Psoas muscle (tissue), 8 donors: ENCODE results near the gene MTF1. TPM values are rescaled to one million over a fixed set of nuclear protein-coding genes. Genes with fewer than 3 reads are reported as not detected.
A peak's percentile ranks its signal among the peaks of the same experiment; 100 is the strongest.

Experiments used
- ATAC-seq, 4 donors: fragments of 200-7000 bp; cut with Tn5 transposase; one replicate each; pipeline ENCODE4 v1.9.1; 2020; ENCODE audit warnings: moderate library complexity in 3 of 4, mild to moderate bottlenecking in 2 of 4
- DNase-seq, 2 donors: peaks; one replicate each; pipeline ENCODE4 v3.0.0-alpha.2; 2020
- H3K27ac ChIP-seq: fragments of 200-600 bp; one replicate; pipeline ENCODE4 v1.8.0; 2022
- H3K27me3 ChIP-seq, 3 donors: fragments of 200-600 bp in 1 of 3; one replicate each; pipeline versions ENCODE4 v1.6.1 to v1.8.0; 2013 to 2022; ENCODE audit warnings: low read length in 2 of 3, mild to moderate bottlenecking in 2 of 3, moderate library complexity in 1 of 3; ENCODE audit not compliant: insufficient read depth in 3 of 3
- H3K36me3 ChIP-seq, 2 donors: fragments of 200-600 bp in 1 of 2; one replicate each; pipeline versions ENCODE4 v1.6.1 to v1.8.0; 2013 to 2022; ENCODE audit warnings: low read depth in 1 of 2, mild to moderate bottlenecking in 1 of 2, moderate library complexity in 1 of 2; ENCODE audit not compliant: insufficient read depth in 1 of 2
- H3K4me1 ChIP-seq: fragments of 200-600 bp; one replicate; pipeline ENCODE4 v1.8.0; 2022
- H3K4me3 ChIP-seq: fragments of 200-600 bp; one replicate; pipeline ENCODE4 v1.8.0; 2022; ENCODE audit warnings: mild to moderate bottlenecking
- H3K9me3 ChIP-seq: fragments of 200-600 bp; one replicate; pipeline ENCODE4 v1.8.0; 2022
- CTCF ChIP-seq: fragments of 200-600 bp; IDR thresholded peaks from one replicate; pipeline ENCODE4 v1.8.0; 2022; ENCODE audit warnings: antibody characterized with exemption
- WGBS, 3 donors: extraction: QIAGEN DNeasy Blood & Tissue Kit; methylation state at CpG; one replicate each; pipeline versions ENCODE4 v1.1.6 to v1.1.7; 2013; 5-methylcytosine and 5-hydroxymethylcytosine counted together
- intact Hi-C, 2 donors: fragments of 100-400 bp; cut with DNase I; formaldehyde crosslinking; loops; one replicate each; pipeline versions ENCODE4 v1.11.0 to v1.14.2; 2022
- polyA plus RNA-seq, 3 donors: library from polyadenylated mRNA; stranded (reverse); fragments of 200-250 nt; gene quantifications; one replicate each; pipeline ENCODE4 v1.2.3, GENCODE V29; 2013
- total RNA-seq, 4 donors: library from RNA; stranded (reverse); fragmentation: NEBNext Ultra II Directional in 2 of 4; extraction: Animal tissue kit (Norgen Biotek cat#: 25700) in 2 of 4; gene quantifications; one replicate each; pipeline versions ENCODE4 v1.2.1 to v1.2.4, GENCODE V29; 2021 to 2023
- donor health status: healthy with polysubstance abuse.
- donor health status: DM: no; HTN: no; CAD: no; lungs with moderate emphysema.
- donor health status: Bipolar disorder and iron deficiency.
- donor health status: healthy.
- donor health status: DM: yes; HTN: yes; CAD: no.
- donor health status: DM: no; HTN: no; CAD: no.
- donor health status: DM: no; HTN: no; CAD: no.
- donor health status: DM: yes; HTN: yes; CAD: no.

MTF1 gene
- total and polyA plus RNA-seq, 7 donors: 3.1 to 20.2 (median 13.3) TPM

- no peak for TF ChIP-seq CTCF
- 24 to 30% (median 26%) methylated on average over 22 of the region's 22 CpGs for WGBS, 3 donors
- peaks cover 0 to 22% of the 10 kb centered on the region in 2 donors for H3K36me3 ChIP-seq
- ATAC-seq (peak; percentile 53 to 82 (median 70)), DNase-seq (peak; percentile 53 to 74)
- peak overlapping the region; percentile 65 for H3K4me3 ChIP-seq
- peaks cover 16% of the 10 kb centered on the region for H3K4me1 ChIP-seq
- intact Hi-C loops: no loop called here
- H3K27ac ChIP-seq: no peak overlapping the region
- no peaks in the 10 kb centered on the region for H3K27me3 ChIP-seq
- no peaks in the 10 kb centered on the region for H3K9me3 ChIP-seq
These were observed 63.9 kb downstream of the MTF1 start for GRCh38 chr1:37795340-37796125.

GRCh38 chr1:37794372-37795339 lies 64.7 kb downstream of the MTF1 start:
- ATAC-seq (no peak), DNase-seq (no peak)
- no peaks in the 10 kb centered on the region for H3K9me3 ChIP-seq
- no peak for TF ChIP-seq CTCF
- intact Hi-C loops: no loop called here
- H3K4me3 ChIP-seq: peak overlapping the region; percentile 65
- H3K4me1 ChIP-seq: peaks cover 16% of the 10 kb centered on the region
- WGBS, 3 donors: 12 to 18% (median 15%) methylated on average over 31 to 59 of the region's 59 CpGs
- peaks cover 0 to 15% of the 10 kb centered on the region in 2 donors for H3K36me3 ChIP-seq
- H3K27me3 ChIP-seq: no peaks in the 10 kb centered on the region
- H3K27ac ChIP-seq: no peak overlapping the region

- peak; percentile 72 to 86 (median 78) for ATAC-seq
- intact Hi-C loops: no loop called here
- Histone ChIP-seq H3K36me3 (peaks cover 0 to 8% of the 10 kb centered on the region in 2 donors), H3K4me3 (peak within 1 kb of the TSS; percentile 65), H3K27me3 (no peaks in the 10 kb centered on the region), H3K9me3 (no peaks in the 10 kb centered on the region), H3K4me1 (peaks cover 16% of the 10 kb centered on the region), H3K27ac (no peak within 1 kb of the TSS)
- WGBS, 3 donors: 0 to 1% (median 1%) methylated on average over 34 to 81 of the region's 82 CpGs
- TF ChIP-seq CTCF: no peak
- DNase-seq: peak; percentile 50 to 76
These were observed 65.5 kb downstream of the MTF1 start, which contains the start of gene MANEAL for GRCh38 chr1:37793773-37794371. MANEAL (plus strand) TSS chr1:37793847; CDS start chr1:37794183, 336 bp downstream.

GRCh38 chr1:37792943-37793686 lies 66.3 kb downstream of the MTF1 start:
- 27 to 36% (median 27%) methylated on average over 29 to 36 of the region's 36 CpGs for WGBS, 3 donors
- intact Hi-C loops: no loop called here
- H3K4me3 ChIP-seq: peak overlapping the region; percentile 65

More at GRCh38 chr1:37792943-37793686, 66.3 kb downstream of the MTF1 start:
- DNase-seq: no peak
- Histone ChIP-seq H3K27me3 (peaks cover 0 to 2% (median 0%) of the 10 kb centered on the region in 3 donors), H3K27ac (no peak overlapping the region), H3K4me1 (peaks cover 16% of the 10 kb centered on the region), H3K36me3 (peaks cover 0 to 8% of the 10 kb centered on the region in 2 donors), H3K9me3 (no peaks in the 10 kb centered on the region)
- TF ChIP-seq CTCF: no peak
- ATAC-seq: peak in 2 of 4 donors; percentile 9 to 25
